ENCODE results near the gene PKDREJ. TPM values are rescaled to one million over a fixed set of nuclear protein-coding genes. Genes with fewer than 3 reads are reported as not detected.

The PKDREJ gene
- total and polyA plus RNA-seq, 7 experiments from 2014 or later, result not detected

DNA sequence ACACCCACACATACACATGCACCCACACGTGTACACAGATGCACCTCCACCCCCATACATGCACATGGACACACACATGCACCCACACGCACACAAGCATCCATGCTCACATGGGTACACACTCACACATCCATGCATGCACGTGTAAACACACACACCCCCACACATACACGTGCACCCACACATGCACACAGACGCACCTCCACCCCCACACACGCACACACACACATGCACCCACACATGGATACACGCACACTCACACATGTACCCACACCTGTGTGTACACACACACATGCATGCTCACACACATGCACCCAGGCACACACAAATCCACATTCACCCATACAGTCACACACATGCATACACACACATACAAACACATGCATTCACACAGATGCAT lies 37.5 kb downstream of the PKDREJ start:
- ChIA-PET POLR2A (no interaction called here), CTCF (no interaction called here)
- ATAC-seq, result no peak
- Mint-ChIP-seq H3K9me3 (peaks cover 0 to 5% (median 0%) of the 10 kb centered on the region in 11 donors), H3K27me3 (no peaks in the 10 kb centered on the region), H3K27ac (no peak overlapping the region), H3K4me3 (no peak overlapping the region), H3K36me3 (peaks cover 0 to 18% (median 10%) of the 10 kb centered on the region in 5 donors), H3K4me1 (peaks cover 0 to 5% (median 0%) of the 10 kb centered on the region in 7 donors)
- no peaks in the 10 kb centered on the region for H3K9me3 ChIP-seq (ENCODE audit: control insufficient read depth in 2 of 3, low read length in 3 of 3)
- peaks cover 0 to 4% (median 0%) of the 10 kb centered on the region in 3 experiments for H3K36me3 ChIP-seq (ENCODE audit: control insufficient read depth in 2 of 3, insufficient read depth in 3 of 3, low read length in 3 of 3)
- H3K4me1 ChIP-seq (ENCODE audit: control insufficient read depth in 2 of 2, insufficient read depth in 2 of 2, low read length in 2 of 2), result no peaks in the 10 kb centered on the region
- intact Hi-C loops (cut with micrococcal nuclease), result no loop called here
- H3K27ac ChIP-seq (ENCODE audit: low read depth, low read length), result no peak overlapping the region
- H3K4me3 ChIP-seq (ENCODE audit: low read length), result no peak overlapping the region
- no peaks in the 10 kb centered on the region for H3K27me3 ChIP-seq (ENCODE audit: control insufficient read depth in 2 of 2, insufficient read depth in 2 of 2, low read length in 2 of 2)
- DNase-seq, result no peak

DNA sequence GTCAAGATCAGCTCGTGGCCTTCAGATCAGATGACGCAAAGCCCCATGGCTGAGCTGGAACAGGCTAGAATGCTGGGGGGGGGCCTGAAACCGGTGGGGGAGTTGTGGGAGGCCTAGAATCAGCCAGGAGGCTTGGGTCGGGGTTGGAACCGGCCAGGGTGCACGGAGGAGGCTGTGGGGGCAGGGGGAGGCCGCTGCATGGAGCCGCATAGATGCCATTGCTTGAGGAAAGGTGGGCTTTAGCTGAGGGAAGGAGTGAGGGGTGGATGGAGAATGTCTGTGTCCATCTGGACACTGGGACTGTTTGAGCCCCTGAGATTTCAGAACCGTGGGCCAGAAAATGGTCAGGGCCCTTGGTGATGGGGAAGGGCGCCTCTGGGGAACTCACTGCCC lies 38.2 kb downstream of the PKDREJ start:
- Mint-ChIP-seq H3K9me3 (peaks cover 0 to 5% (median 0%) of the 10 kb centered on the region in 11 donors), H3K4me3 (no peak overlapping the region), H3K4me1 (peaks cover 0 to 7% (median 0%) of the 10 kb centered on the region in 7 donors), H3K36me3 (peaks cover 0 to 21% (median 10%) of the 10 kb centered on the region in 5 donors), H3K27ac (peak overlapping the region in 1 of 9 donors; percentile 25), H3K27me3 (no peaks in the 10 kb centered on the region)
- Histone ChIP-seq H3K27ac (ENCODE audit: low read depth, low read length) (no peak overlapping the region), H3K36me3 (ENCODE audit: control insufficient read depth in 2 of 3, insufficient read depth in 3 of 3, low read length in 3 of 3) (peaks cover 0 to 5% (median 0%) of the 10 kb centered on the region in 3 experiments), H3K9me3 (ENCODE audit: control insufficient read depth in 2 of 3, low read length in 3 of 3) (no peaks in the 10 kb centered on the region), H3K27me3 (ENCODE audit: control insufficient read depth in 2 of 2, insufficient read depth in 2 of 2, low read length in 2 of 2) (no peaks in the 10 kb centered on the region), H3K4me1 (ENCODE audit: control insufficient read depth in 2 of 2, insufficient read depth in 2 of 2, low read length in 2 of 2) (no peaks in the 10 kb centered on the region), H3K4me3 (ENCODE audit: low read length) (no peak overlapping the region)
- intact Hi-C loops (cut with micrococcal nuclease), result no loop called here
- ChIA-PET POLR2A (no interaction called here), CTCF (no interaction called here)
- DNase-seq (no peak), ATAC-seq (no peak)

DNA sequence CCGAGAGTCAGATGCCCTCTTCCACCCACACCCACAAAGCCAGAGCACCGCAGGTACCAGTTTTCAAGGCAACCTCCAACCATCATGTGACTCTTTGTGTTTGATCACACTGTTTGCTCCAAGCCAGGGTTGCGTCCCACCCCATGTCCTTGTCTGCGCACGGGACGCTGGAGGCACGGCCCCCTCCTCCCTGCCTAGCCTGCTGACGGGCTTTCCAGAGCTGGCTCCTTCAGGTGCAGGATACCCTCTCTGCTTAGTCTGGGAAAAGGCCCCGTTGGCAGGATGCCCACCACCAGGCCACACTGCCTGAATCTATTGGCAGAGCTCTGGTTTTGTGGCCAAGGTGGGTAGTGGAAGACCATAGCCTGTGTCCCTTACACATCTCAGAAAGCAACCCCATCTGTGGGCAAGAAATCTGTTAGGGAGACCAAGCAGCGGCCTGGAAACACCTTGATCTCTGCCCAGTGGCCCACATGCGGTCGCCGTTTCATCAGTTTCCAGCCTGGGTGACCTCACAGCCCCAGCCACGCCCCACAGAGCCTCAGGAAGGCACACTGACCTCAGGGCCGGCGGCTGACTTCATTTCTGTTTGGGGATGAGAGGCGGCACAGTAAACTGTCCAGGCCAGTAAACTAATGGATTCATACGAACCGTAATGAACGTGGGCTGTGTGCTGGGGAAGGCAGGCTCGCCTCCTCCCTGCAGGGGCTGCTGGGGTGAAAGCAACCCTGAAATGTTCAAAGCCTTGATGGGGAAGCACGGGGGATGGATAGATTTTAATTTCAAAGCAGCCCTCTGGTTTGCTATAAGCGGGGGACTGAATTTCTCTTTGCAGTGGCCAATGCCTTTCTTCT lies 38.9 kb downstream of the PKDREJ start:
- CTCF ChIA-PET, result no interaction called here
- intact Hi-C loops (cut with micrococcal nuclease), result no loop called here
- no peak overlapping the region for H3K4me3 ChIP-seq (ENCODE audit: low read length)
- no peaks in the 10 kb centered on the region for H3K9me3 ChIP-seq (ENCODE audit: control insufficient read depth in 2 of 3, low read length in 3 of 3)
- H3K36me3 ChIP-seq (ENCODE audit: control insufficient read depth in 2 of 3, insufficient read depth in 3 of 3, low read length in 3 of 3), result peaks cover 0 to 11% (median 0%) of the 10 kb centered on the region in 3 experiments
- DNase-seq (no peak), ATAC-seq (no peak)
- peaks cover 4 to 26% (median 15%) of the 10 kb centered on the region in 5 donors for H3K36me3 Mint-ChIP-seq
- peaks cover 0 to 5% (median 0%) of the 10 kb centered on the region in 11 donors for H3K9me3 Mint-ChIP-seq
- POLR2A ChIA-PET, result no interaction called here
- peak overlapping the region in 1 of 9 donors; percentile 25 for H3K27ac Mint-ChIP-seq
- no peaks in the 10 kb centered on the region for H3K27me3 ChIP-seq (ENCODE audit: control insufficient read depth in 2 of 2, insufficient read depth in 2 of 2, low read length in 2 of 2)
- H3K4me3 Mint-ChIP-seq, result no peak overlapping the region
- H3K27ac ChIP-seq (ENCODE audit: low read depth, low read length), result no peak overlapping the region
- no peaks in the 10 kb centered on the region for H3K27me3 Mint-ChIP-seq
- no peaks in the 10 kb centered on the region for H3K4me1 ChIP-seq (ENCODE audit: control insufficient read depth in 2 of 2, insufficient read depth in 2 of 2, low read length in 2 of 2)
- peaks cover 0 to 13% (median 5%) of the 10 kb centered on the region in 7 donors for H3K4me1 Mint-ChIP-seq

DNA sequence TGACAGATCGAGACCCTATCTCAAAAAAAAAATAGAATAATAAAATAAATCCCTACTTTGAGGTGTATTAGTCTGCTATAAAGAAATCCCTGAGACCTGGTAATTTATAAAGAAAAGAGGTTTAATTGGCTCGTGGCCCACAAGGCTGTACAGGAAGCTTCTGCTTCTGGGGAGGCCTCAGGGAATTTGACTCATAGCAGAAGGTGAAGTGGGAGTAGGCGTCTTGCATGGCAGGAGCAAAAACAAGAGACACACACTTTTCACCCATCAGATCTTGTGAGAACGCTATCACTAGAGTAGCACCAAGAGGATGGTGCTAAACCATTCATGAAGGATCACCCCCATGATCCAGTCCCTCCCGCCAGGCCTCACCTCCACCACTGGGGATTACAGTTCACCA lies 42.2 kb downstream of the PKDREJ start:
- no peaks in the 10 kb centered on the region for H3K4me1 ChIP-seq (ENCODE audit: control insufficient read depth in 2 of 2, insufficient read depth in 2 of 2, low read length in 2 of 2)
- ChIA-PET POLR2A (no interaction called here), CTCF (no interaction called here)
- no peak overlapping the region for H3K27ac ChIP-seq (ENCODE audit: low read depth, low read length)
- H3K4me3 ChIP-seq (ENCODE audit: low read length), result no peak overlapping the region
- H3K36me3 ChIP-seq (ENCODE audit: control insufficient read depth in 2 of 3, insufficient read depth in 3 of 3, low read length in 3 of 3), result peaks cover 0 to 25% (median 0%) of the 10 kb centered on the region in 3 experiments
- H3K9me3 ChIP-seq (ENCODE audit: control insufficient read depth in 2 of 3, low read length in 3 of 3), result no peaks in the 10 kb centered on the region
- Mint-ChIP-seq H3K9me3 (peaks cover 0 to 4% (median 0%) of the 10 kb centered on the region in 11 donors), H3K36me3 (peaks cover 3 to 37% (median 24%) of the 10 kb centered on the region in 5 donors), H3K27ac (no peak overlapping the region), H3K4me1 (peaks cover 0 to 14% (median 5%) of the 10 kb centered on the region in 7 donors), H3K4me3 (peak overlapping the region in 1 of 10 donors; percentile 30), H3K27me3 (no peaks in the 10 kb centered on the region)
- no peak for DNase-seq
- intact Hi-C loops (cut with micrococcal nuclease), result no loop called here
- no peaks in the 10 kb centered on the region for H3K27me3 ChIP-seq (ENCODE audit: control insufficient read depth in 2 of 2, insufficient read depth in 2 of 2, low read length in 2 of 2)
- ATAC-seq, result no peak

DNA sequence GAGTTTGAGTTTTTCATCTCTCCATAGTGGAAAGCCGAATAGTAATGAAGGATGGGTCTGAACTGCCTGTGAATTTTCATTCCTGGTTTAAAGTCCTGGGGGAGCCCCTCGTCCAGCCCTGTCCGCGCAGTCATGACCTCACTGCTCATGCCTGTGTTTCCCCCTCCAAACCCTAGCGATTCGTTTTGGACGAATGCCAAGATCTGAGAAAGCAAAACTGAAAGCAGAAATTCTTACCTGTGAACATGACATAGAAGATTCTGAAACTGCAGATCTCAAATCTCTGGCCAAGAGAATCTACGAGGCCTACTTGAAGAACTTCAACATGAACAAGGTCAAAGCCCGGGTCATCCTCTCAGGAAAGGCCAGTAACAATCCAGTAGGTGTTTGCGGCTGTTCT lies 43.5 kb downstream of the PKDREJ start:
- no peaks in the 10 kb centered on the region for H3K4me1 ChIP-seq (ENCODE audit: control insufficient read depth in 2 of 2, insufficient read depth in 2 of 2, low read length in 2 of 2)
- H3K4me3 ChIP-seq (ENCODE audit: low read length), result no peak overlapping the region
- Mint-ChIP-seq H3K27me3 (no peaks in the 10 kb centered on the region), H3K4me3 (peak overlapping the region in 1 of 10 donors; percentile 12), H3K36me3 (peaks cover 0 to 47% (median 24%) of the 10 kb centered on the region in 5 donors), H3K9me3 (peaks cover 0 to 2% (median 0%) of the 10 kb centered on the region in 11 donors), H3K4me1 (peaks cover 0 to 14% (median 5%) of the 10 kb centered on the region in 7 donors), H3K27ac (peak overlapping the region in 3 of 9 donors; percentile 5 to 65 (median 60))
- DNase-seq (peak in 2 of 9 donors; percentile 2 to 7), ATAC-seq (no peak)
- H3K27ac ChIP-seq (ENCODE audit: low read depth, low read length), result no peak overlapping the region
- ChIA-PET CTCF (no interaction called here), POLR2A (no interaction called here)
- no peaks in the 10 kb centered on the region for H3K27me3 ChIP-seq (ENCODE audit: control insufficient read depth in 2 of 2, insufficient read depth in 2 of 2, low read length in 2 of 2)
- intact Hi-C loops (cut with micrococcal nuclease), result no loop called here
- no peaks in the 10 kb centered on the region for H3K9me3 ChIP-seq (ENCODE audit: control insufficient read depth in 2 of 3, low read length in 3 of 3)
- peaks cover 0 to 31% (median 0%) of the 10 kb centered on the region in 3 experiments for H3K36me3 ChIP-seq (ENCODE audit: control insufficient read depth in 2 of 3, insufficient read depth in 3 of 3, low read length in 3 of 3)

DNA sequence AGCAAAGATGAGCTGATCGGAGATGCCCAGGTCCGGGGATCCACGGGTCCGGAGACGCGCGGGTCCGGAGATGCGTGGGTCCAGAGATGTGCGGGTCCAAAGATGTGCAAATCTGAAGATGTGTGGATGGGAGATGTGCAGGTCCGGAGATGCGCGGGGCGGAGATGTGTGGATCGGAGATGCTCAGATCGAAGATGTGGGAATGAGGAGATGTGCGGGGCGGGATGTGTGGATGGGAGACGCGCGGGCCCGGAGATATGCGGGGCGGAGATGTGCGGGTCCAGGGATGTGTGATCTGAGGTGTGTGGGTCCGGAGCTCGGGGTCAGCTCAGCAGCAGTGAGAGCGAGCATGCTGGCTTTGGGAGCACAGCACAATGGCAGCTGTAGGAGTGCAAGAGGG lies 48.5 kb downstream of the PKDREJ start:
- CTCF ChIA-PET, result interaction anchor here (0.5 kb wide), 1 partner anchor 70 kb away, joined by 5 read pairs; no protein-coding TSS in a partner anchor
- POLR2A ChIA-PET, result no interaction called here
- Mint-ChIP-seq H3K9me3 (peaks cover 0 to 15% (median 1%) of the 10 kb centered on the region in 11 donors), H3K36me3 (peaks cover 10 to 77% (median 55%) of the 10 kb centered on the region in 5 donors), H3K4me3 (no peak overlapping the region), H3K27me3 (no peaks in the 10 kb centered on the region), H3K4me1 (peaks cover 0 to 12% (median 4%) of the 10 kb centered on the region in 7 donors), H3K27ac (peak overlapping the region in 1 of 9 donors; percentile 52)
- DNase-seq, result no peak
- Histone ChIP-seq H3K36me3 (ENCODE audit: control insufficient read depth in 2 of 3, insufficient read depth in 3 of 3, low read length in 3 of 3) (peaks cover 0 to 28% (median 0%) of the 10 kb centered on the region in 3 experiments), H3K27ac (ENCODE audit: low read depth, low read length) (no peak overlapping the region), H3K9me3 (ENCODE audit: control insufficient read depth in 2 of 3, low read length in 3 of 3) (no peaks in the 10 kb centered on the region), H3K4me3 (ENCODE audit: low read length) (no peak overlapping the region), H3K4me1 (ENCODE audit: control insufficient read depth in 2 of 2, insufficient read depth in 2 of 2, low read length in 2 of 2) (no peaks in the 10 kb centered on the region), H3K27me3 (ENCODE audit: control insufficient read depth in 2 of 2, insufficient read depth in 2 of 2, low read length in 2 of 2) (no peaks in the 10 kb centered on the region)
- intact Hi-C loops (cut with micrococcal nuclease), result no loop called here
- ATAC-seq, result no peak

Measured in naive thymus-derived CD4-positive, alpha-beta T cell (primary cell).